Spleen (tissue), 7 donors: ENCODE results near the gene ADAMTS17.

Experiments used
- POLR2A ChIP-seq, 3 donors: fragments of 450-650 bp; IDR thresholded peaks; one replicate each; pipeline ENCODE4 v1.5.1; 2017; ENCODE audit warnings: antibody characterized with exemption in 3 of 3, mild to moderate bottlenecking in 1 of 3
- TF ChIP-seq, protein P1 (sequence below), 11 experiments: fragments of 200-600 bp in 7 of 11; fragments of 450-650 bp in 4 of 11; sonication (generic) in 4 of 11; IDR thresholded peaks in 8 of 11; conservative IDR thresholded peaks in 3 of 11; 1 replicate in 7 of 11; 2 replicates in 4 of 11; pipeline versions ENCODE4 v1.4.0 to v1.8.0; 2016 to 2021; ENCODE audit warnings: antibody characterized with exemption in 11 of 11, inconsistent platforms in 4 of 11, mild to moderate bottlenecking in 1 of 11
- donor health status: DM: no; HTN: no; CAD: no; lungs with moderate emphysema.
- donor health status: DM: no; HTN: no; CAD: no.
- donor health status: DM: no; HTN: no; CAD: no.

DNA sequence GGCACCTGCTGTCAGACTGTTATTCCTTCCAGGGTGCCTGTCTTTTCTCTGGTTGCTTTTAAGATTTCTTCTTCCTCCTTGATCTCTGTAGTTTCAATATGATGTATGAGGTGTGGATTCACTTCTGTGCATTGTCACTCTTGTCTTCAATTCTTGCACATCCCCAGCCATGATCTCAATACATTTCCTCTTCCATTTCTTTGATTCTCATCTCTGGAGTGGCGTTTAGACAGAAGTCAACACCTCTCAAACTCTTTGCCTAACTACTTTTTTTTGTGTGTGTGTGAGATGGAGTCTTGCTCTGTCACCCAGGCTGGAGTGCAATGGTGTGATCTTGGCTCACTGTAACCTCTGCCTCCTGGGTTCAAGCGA lies 384.1 kb downstream of the ADAMTS17 start:
- TF ChIP-seq, protein P1, sequence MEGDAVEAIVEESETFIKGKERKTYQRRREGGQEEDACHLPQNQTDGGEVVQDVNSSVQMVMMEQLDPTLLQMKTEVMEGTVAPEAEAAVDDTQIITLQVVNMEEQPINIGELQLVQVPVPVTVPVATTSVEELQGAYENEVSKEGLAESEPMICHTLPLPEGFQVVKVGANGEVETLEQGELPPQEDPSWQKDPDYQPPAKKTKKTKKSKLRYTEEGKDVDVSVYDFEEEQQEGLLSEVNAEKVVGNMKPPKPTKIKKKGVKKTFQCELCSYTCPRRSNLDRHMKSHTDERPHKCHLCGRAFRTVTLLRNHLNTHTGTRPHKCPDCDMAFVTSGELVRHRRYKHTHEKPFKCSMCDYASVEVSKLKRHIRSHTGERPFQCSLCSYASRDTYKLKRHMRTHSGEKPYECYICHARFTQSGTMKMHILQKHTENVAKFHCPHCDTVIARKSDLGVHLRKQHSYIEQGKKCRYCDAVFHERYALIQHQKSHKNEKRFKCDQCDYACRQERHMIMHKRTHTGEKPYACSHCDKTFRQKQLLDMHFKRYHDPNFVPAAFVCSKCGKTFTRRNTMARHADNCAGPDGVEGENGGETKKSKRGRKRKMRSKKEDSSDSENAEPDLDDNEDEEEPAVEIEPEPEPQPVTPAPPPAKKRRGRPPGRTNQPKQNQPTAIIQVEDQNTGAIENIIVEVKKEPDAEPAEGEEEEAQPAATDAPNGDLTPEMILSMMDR (IDR thresholded peaks at IDR 0.05 in 8 of 11, conservative IDR thresholded peaks at IDR 0.05 in 3 of 11), result no peak
- TF ChIP-seq POLR2A (IDR thresholded peaks at IDR 0.05), result no peak
